ENCODE measurements around the gene MORN3.

DNA sequence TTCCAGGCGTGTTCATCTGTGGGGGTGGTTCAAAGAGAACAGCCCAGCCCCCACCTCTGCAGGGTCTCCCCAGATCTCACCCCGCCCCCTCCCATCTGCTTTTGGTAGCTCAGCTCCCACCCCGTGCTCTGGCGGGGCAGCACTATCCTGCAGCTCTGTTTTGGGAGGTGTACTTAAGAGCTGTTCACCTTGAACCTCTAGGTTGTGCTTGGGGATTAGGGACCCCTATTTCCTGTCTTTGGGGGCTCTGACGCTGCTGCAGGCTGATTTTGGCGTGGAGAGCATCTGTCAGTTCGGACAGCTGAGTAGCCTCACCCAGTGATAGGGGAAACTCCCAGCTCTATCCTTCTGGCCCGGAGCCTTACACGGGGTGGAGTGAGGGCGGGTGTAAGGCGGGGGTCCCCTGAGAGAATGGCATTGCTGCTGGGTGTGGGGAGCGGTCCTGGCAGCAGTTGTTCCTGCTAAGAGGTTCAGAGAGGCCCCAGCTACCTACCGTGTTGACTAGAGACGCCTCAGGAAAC, 43.9 kb upstream of the MORN3 start:
- no peak for TF ChIP-seq EZH2 (IDR thresholded peaks at IDR 0.05; ENCODE audit: insufficient read depth, poor library complexity, severe bottlenecking)
- no peak for TF ChIP-seq EZH2phosphoT487 (IDR thresholded peaks at IDR 0.05; ENCODE audit: insufficient read depth, low read depth)

All from GM23248 (cell line).